A673 (cell line): ENCODE measurements around the gene TASOR2. TPM values are rescaled to one million over a fixed set of nuclear protein-coding genes. Genes with fewer than 3 reads are reported as not detected.

Experiments
- BruUV-seq: library from RNA; stranded (reverse); fragments of 400-500 nt; replicated peaks from 2 replicates; lab custom pipeline; 2021; lab: Mats Ljungman, UMichigan
- CTCF ChIA-PET: fragments of 300-600 bp; sonication (Branson Sonifier 250); formaldehyde crosslinking; loops from one replicate; lab custom pipeline; 2022; ENCODE audit warnings: antibody characterized with exemption; lab: Charles Lee
- POLR2A ChIA-PET: fragments of 300-600 bp; sonication (Branson Sonifier 250); formaldehyde crosslinking; loops from one replicate; lab custom pipeline; 2022; ENCODE audit warnings: antibody characterized with exemption; ENCODE audit not compliant: low non-redundant PET; lab: Charles Lee
- DNase-seq: peaks from one replicate; pipeline ENCODE4 v3.0.0-alpha.2; 2015; ENCODE audit warnings: low spot score
- H3K27ac ChIP-seq: fragments of 200-600 bp; sonication (generic); 2 replicates; pipeline ENCODE4 v1.5.1; 2016; ENCODE audit warnings: mixed run types, low read depth, mild to moderate bottlenecking, mixed read lengths, antibody characterized with exemption, low read length; ENCODE audit not compliant: poor library complexity, severe bottlenecking
- H3K27me3 ChIP-seq: fragments of 200-600 bp; sonication (generic); replicated peaks from 2 replicates; pipeline ENCODE4 v1.6.1; 2017; ENCODE audit warnings: mixed run types, low read depth, mild to moderate bottlenecking, mixed read lengths, antibody characterized with exemption, low read length; ENCODE audit not compliant: insufficient read depth, poor library complexity
- H3K36me3 ChIP-seq: fragments of 200-600 bp; sonication (generic); 2 replicates; pipeline ENCODE4 v1.6.1; 2016; ENCODE audit warnings: mixed run types, mild to moderate bottlenecking, mixed read lengths, antibody characterized with exemption, low read length; ENCODE audit not compliant: insufficient read depth, poor library complexity, severe bottlenecking
- H3K4me1 ChIP-seq: fragments of 200-600 bp; sonication (generic); 2 replicates; pipeline ENCODE4 v1.6.1; 2017; ENCODE audit warnings: mixed run types, mild to moderate bottlenecking, mixed read lengths, antibody characterized with exemption, low read length; ENCODE audit not compliant: insufficient read depth, poor library complexity, severe bottlenecking
- H3K4me3 ChIP-seq: fragments of 200-600 bp; sonication (generic); 2 replicates; pipeline ENCODE4 v1.5.1; 2016; ENCODE audit warnings: low read depth, mixed run types, mild to moderate bottlenecking, mixed read lengths, low read length; ENCODE audit not compliant: poor library complexity, severe bottlenecking
- H3K9me3 ChIP-seq: fragments of 200-600 bp; sonication (generic); 2 replicates; pipeline ENCODE4 v1.6.1; 2016; ENCODE audit warnings: mixed run types, low read depth, mild to moderate bottlenecking, mixed read lengths, antibody characterized with exemption, low read length; ENCODE audit not compliant: poor library complexity, severe bottlenecking
- CTCF ChIP-seq: fragments of 300-800, 200-600 bp; sonication (generic); conservative IDR thresholded peaks from 2 replicates; pipeline ENCODE4 v1.5.1; 2017; ENCODE audit warnings: low read depth, mild to moderate bottlenecking, antibody characterized with exemption, low read length, moderate library complexity, mixed read lengths
- EZH2 ChIP-seq: fragments of 200-600 bp; sonication (generic); IDR thresholded peaks from 2 replicates; pipeline ENCODE4 v1.6.1; 2017; ENCODE audit warnings: borderline replicate concordance, low read depth, mild to moderate bottlenecking, mixed read lengths, antibody characterized with exemption, low read length; ENCODE audit not compliant: poor library complexity, severe bottlenecking
- intact Hi-C: fragments of 100-400 bp; cut with micrococcal nuclease; formaldehyde crosslinking; loops from one replicate; pipeline ENCODE4 v1.10.0; 2022; ENCODE audit not compliant: unreplicated experiment
- total RNA-seq: library from RNA; stranded (reverse); gene quantifications from 2 replicates; pipeline ENCODE4 v1.2.3, GENCODE V29; 2021

Gene TASOR2
- total RNA-seq, 1 experiment from 2014 or later = 94.5 TPM

DNA sequence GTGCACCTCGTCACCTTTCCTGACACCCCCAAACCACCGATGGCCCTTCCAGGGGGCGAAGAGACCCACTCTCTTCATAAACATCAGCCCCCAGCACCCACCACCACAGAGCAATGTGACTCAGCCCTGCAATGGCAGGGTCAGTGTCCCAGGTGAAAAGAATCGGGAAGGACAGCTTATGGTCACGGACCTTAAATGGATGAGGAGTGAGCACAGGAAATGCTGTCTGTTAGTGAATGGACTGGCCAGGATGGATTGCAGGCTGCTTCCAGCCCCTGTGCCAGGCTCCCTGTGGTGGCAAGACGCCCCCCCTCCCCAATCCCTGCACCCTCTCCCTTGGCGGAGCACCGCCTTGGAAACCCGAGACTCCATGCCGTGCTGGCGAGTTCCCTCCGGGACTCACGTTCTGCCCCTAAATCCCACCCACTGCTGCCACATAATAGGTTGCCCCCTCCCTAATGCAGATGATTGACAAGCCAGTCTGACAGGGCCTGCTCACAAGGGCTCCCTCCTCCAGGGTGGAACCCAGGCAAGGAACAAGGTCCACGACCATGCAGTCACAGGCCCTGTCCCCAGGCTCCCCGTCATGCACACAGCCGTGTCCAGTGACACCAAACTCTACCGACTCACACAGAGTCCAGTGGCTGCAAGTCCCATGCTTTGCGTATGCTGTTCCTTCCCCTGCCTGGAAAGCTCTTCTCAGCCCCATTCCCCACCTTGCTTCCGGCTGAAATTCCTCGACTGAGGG is 25.6 kb upstream of the TASOR2 start:
- intact Hi-C loops = no loop called here
- TF ChIP-seq EZH2 (no peak), CTCF (no peak)
- BruUV-seq = no TSS peak
- Histone ChIP-seq H3K4me3 (no peak overlapping the region), H3K27me3 (no peaks in the 10 kb centered on the region), H3K27ac (no peak overlapping the region), H3K36me3 (no peaks in the 10 kb centered on the region), H3K4me1 (no peaks in the 10 kb centered on the region), H3K9me3 (no peaks in the 10 kb centered on the region)
- CTCF ChIA-PET = no interaction called here
- DNase-seq = peak; percentile 24
- POLR2A ChIA-PET = no interaction called here

GRCh38 chr10:5659702-5660528 is 24.7 kb upstream of the TASOR2 start:
- intact Hi-C loops = no loop called here
- no peak overlapping the region for H3K27ac ChIP-seq
- ChIA-PET CTCF (no interaction called here), POLR2A (no interaction called here)
- no peaks in the 10 kb centered on the region for H3K4me1 ChIP-seq
- no peaks in the 10 kb centered on the region for H3K36me3 ChIP-seq
- TF ChIP-seq CTCF = no peak
- no peak for TF ChIP-seq EZH2
- no peak overlapping the region for H3K4me3 ChIP-seq
- H3K27me3 ChIP-seq = no peaks in the 10 kb centered on the region
- H3K9me3 ChIP-seq = no peaks in the 10 kb centered on the region
- no peak for DNase-seq
- BruUV-seq = no TSS peak

DNA sequence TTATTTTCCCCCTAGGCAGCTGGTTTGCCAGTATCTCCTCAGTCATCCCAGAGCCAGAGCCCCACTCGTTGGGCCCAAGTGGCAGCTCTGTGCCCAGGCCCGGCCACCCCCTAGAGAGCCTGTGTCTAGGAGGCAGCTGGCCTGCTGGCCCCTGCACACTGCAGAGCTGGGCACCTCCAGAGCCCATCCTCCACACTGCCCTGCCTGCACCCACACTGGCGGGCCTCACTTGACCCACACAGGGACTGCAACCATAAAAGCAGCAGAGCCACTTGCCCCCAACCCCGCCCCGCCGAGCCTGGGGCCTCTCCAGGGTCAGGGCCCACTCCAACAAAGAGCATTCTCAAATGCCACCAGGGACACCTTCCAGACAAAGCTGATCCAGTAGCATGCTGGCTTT is 23.6 kb upstream of the TASOR2 start:
- BruUV-seq = no TSS peak
- no peak overlapping the region for H3K4me3 ChIP-seq
- ChIA-PET POLR2A (no interaction called here), CTCF (no interaction called here)
- DNase-seq = no peak
- TF ChIP-seq EZH2 (no peak), CTCF (no peak)
- no peaks in the 10 kb centered on the region for H3K36me3 ChIP-seq
- H3K27ac ChIP-seq = no peak overlapping the region
- no peaks in the 10 kb centered on the region for H3K9me3 ChIP-seq
- no peaks in the 10 kb centered on the region for H3K27me3 ChIP-seq
- H3K4me1 ChIP-seq = no peaks in the 10 kb centered on the region
- intact Hi-C loops = no loop called here
